OCI-LY7 (cell line): ENCODE data around the gene DNER.

ENCODE experiments used
- EZH2phosphoT487 ChIP-seq: fragments of 200-600 bp; sonication (generic); IDR thresholded peaks from 2 replicates; pipeline ENCODE4 v1.6.1; 2018; ENCODE audit warnings: low read depth, borderline replicate concordance, mild to moderate bottlenecking, mixed run types, antibody characterized with exemption, low read length, moderate library complexity, mixed read lengths
- TF ChIP-seq, protein P1 (sequence below): fragments of 200-600 bp; sonication (generic); conservative IDR thresholded peaks from 2 replicates; pipeline ENCODE4 v1.5.1; 2014; ENCODE audit warnings: mild to moderate bottlenecking, antibody characterized with exemption, low read length, moderate library complexity, mixed read lengths

DNA sequence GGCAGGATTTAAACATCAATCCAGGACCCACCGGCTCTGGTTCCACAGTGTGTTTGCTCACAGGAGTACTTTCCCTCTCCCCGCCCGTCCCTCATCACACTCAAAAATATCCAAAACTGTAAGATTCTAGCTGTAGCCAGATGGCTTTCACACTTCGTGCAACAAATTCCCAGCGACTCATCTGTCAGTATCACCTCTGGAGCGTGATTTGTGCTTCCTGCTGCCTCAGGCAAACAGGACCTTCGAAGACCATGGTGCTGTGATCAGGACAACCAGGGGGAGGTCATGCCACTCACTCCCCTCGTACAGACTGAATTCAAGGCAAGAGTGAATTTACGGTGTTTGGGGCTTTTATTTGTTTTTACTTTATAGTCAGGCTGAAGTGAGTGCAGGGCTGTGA lies 288.8 kb downstream of the DNER start:
- TF ChIP-seq EZH2phosphoT487, result no peak
- TF ChIP-seq, protein P1, sequence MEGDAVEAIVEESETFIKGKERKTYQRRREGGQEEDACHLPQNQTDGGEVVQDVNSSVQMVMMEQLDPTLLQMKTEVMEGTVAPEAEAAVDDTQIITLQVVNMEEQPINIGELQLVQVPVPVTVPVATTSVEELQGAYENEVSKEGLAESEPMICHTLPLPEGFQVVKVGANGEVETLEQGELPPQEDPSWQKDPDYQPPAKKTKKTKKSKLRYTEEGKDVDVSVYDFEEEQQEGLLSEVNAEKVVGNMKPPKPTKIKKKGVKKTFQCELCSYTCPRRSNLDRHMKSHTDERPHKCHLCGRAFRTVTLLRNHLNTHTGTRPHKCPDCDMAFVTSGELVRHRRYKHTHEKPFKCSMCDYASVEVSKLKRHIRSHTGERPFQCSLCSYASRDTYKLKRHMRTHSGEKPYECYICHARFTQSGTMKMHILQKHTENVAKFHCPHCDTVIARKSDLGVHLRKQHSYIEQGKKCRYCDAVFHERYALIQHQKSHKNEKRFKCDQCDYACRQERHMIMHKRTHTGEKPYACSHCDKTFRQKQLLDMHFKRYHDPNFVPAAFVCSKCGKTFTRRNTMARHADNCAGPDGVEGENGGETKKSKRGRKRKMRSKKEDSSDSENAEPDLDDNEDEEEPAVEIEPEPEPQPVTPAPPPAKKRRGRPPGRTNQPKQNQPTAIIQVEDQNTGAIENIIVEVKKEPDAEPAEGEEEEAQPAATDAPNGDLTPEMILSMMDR, result no peak
